ENCODE data around the gene TRPM3.

The TRPM3 gene

DNA sequence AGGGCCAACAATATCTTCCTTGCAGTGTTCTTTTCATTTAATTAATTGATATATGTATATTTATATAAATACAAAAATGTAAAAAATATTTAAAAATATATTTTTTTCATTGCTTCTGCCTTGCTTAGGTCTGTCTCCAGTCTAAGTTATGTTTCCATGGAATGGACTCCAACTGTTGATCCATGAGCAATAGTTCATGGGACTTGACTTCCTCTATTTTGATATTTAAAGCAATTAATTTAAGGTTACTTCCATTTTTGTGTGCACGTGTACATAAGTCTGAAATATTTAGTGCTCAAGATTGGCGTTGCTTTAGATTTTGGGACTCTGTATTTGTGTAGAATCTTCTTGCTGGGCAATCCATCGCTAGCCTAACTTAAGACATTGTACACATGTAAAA lies 551.6 kb downstream of the TRPM3 start:
- TF ChIP-seq, protein P1, sequence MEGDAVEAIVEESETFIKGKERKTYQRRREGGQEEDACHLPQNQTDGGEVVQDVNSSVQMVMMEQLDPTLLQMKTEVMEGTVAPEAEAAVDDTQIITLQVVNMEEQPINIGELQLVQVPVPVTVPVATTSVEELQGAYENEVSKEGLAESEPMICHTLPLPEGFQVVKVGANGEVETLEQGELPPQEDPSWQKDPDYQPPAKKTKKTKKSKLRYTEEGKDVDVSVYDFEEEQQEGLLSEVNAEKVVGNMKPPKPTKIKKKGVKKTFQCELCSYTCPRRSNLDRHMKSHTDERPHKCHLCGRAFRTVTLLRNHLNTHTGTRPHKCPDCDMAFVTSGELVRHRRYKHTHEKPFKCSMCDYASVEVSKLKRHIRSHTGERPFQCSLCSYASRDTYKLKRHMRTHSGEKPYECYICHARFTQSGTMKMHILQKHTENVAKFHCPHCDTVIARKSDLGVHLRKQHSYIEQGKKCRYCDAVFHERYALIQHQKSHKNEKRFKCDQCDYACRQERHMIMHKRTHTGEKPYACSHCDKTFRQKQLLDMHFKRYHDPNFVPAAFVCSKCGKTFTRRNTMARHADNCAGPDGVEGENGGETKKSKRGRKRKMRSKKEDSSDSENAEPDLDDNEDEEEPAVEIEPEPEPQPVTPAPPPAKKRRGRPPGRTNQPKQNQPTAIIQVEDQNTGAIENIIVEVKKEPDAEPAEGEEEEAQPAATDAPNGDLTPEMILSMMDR (IDR thresholded peaks at IDR 0.05; ENCODE audit: low read depth, low read length) = no peak
- no peak for TF ChIP-seq MYC (IDR thresholded peaks at IDR 0.05; ENCODE audit: low read depth, low read length)
- TF ChIP-seq, protein P2, sequence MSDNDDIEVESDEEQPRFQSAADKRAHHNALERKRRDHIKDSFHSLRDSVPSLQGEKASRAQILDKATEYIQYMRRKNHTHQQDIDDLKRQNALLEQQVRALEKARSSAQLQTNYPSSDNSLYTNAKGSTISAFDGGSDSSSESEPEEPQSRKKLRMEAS (IDR thresholded peaks at IDR 0.05; ENCODE audit: low read depth, low read length) = no peak
- TF ChIP-seq POLR2A (IDR thresholded peaks at IDR 0.05; ENCODE audit: extremely low read depth, insufficient read length) = no peak
- no peak overlapping the region for H3K4me3 ChIP-seq (ENCODE audit: low read depth, low read length)
- DNase-seq (ENCODE audit: low read depth) = no peak

DNA sequence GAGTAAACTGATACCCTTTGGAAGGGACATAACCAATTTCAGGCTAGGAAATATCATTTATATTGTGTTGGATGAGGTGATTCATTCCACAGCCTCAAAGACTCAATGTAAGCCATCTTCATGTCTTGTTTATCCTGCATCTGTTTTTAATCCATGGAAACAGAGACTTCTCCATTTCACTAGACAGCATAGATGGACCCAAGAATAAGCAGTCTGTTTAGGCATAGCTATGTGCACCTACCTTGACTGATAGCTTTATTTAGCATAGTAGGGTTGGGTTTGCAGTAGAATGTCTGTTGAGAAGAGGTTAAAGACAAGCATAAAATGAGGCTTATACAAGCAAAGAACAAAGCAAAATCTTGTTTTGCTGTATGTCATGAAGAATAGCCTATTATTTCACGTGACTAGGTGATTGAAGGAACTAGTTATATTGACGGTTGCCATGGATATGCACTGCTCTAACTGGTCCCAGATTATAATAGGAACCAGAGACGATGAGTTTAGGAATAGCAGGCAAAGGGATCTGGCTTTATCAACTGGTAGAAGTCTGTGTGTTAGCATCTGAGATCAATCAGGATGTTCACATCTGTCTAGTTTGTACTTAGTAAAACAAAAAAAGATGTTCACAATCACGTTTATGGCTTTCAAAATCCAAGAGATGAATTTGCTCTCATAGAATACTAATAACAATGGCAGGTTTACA lies 552.2 kb downstream of the TRPM3 start:
- TF ChIP-seq, protein P2 (IDR thresholded peaks at IDR 0.05; ENCODE audit: low read depth, low read length) = no peak
- TF ChIP-seq, protein P1 (IDR thresholded peaks at IDR 0.05; ENCODE audit: low read depth, low read length) = no peak
- TF ChIP-seq POLR2A (IDR thresholded peaks at IDR 0.05; ENCODE audit: extremely low read depth, insufficient read length) = no peak
- no peak for TF ChIP-seq MYC (IDR thresholded peaks at IDR 0.05; ENCODE audit: low read depth, low read length)
- DNase-seq (ENCODE audit: low read depth) = no peak
- no peak overlapping the region for H3K4me3 ChIP-seq (ENCODE audit: low read depth, low read length)

DNA sequence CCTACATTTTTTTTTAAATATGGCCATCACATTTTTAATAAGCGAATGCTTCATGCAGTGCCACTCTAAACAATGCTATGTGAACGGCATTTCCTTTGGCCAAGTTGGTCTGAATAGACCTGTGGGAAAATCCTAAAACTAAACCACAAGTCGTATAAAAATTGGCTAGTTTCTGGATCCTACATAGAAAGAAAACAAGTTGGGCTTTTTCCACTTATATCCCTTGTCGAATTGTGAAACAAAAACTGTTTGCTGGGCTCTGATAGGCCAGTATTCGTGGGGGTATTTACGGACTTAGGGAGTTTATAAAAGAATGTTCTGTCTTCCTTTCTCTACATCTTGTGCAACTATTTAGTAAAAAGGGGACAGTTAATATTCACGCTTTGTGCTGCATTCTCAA lies 553.9 kb downstream of the TRPM3 start:
- DNase-seq (ENCODE audit: low read depth) = no peak
- TF ChIP-seq, protein P1 (IDR thresholded peaks at IDR 0.05; ENCODE audit: low read depth, low read length) = no peak
- TF ChIP-seq, protein P2 (IDR thresholded peaks at IDR 0.05; ENCODE audit: low read depth, low read length) = no peak
- no peak for TF ChIP-seq MYC (IDR thresholded peaks at IDR 0.05; ENCODE audit: low read depth, low read length)
- no peak for TF ChIP-seq POLR2A (IDR thresholded peaks at IDR 0.05; ENCODE audit: extremely low read depth, insufficient read length)
- no peak overlapping the region for H3K4me3 ChIP-seq (ENCODE audit: low read depth, low read length)

DNA sequence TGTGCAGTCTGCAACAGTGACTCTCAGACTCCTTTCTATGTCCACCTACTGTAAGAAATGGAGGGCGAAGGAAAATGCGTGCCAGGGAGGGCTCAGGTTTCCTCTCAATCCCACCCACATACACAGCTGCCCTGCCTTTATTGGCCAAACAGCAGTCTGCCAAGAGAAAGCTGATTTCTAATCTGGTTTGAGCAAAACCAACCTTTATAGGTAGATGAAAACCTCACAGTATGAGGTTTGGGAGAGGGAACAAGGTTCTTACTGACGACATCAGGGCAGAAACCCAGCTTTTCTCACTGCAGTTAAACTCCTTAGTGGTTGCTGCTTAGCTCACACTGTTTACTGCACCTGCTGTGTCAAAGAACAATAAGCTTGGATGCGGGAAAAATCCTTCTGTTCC lies 554.7 kb downstream of the TRPM3 start:
- no peak overlapping the region for H3K4me3 ChIP-seq (ENCODE audit: low read depth, low read length)
- no peak for DNase-seq (ENCODE audit: low read depth)
- TF ChIP-seq, protein P2 (IDR thresholded peaks at IDR 0.05; ENCODE audit: low read depth, low read length) = no peak
- TF ChIP-seq, protein P1 (IDR thresholded peaks at IDR 0.05; ENCODE audit: low read depth, low read length) = no peak
- TF ChIP-seq MYC (IDR thresholded peaks at IDR 0.05; ENCODE audit: low read depth, low read length) (no peak), POLR2A (IDR thresholded peaks at IDR 0.05; ENCODE audit: extremely low read depth, insufficient read length) (no peak)

DNA sequence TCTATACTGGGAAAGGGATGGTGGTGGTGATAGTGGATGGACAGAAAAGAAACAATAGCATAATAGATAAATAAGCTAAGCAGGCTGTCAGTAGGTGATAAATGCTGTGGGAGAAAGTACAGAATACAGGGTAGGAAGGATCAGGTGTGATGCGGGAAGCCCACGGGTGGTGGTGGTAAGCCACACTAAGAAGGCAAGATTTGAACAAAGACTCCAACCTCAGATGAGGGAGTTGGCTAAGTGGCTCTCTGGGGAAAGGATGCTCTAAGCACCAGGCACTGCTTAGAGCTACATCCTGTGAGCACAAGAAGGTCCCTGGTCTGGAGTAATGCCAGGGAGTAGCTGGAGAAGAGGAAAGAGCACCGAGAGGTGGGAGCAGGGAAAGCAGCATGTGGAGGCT lies 555.4 kb downstream of the TRPM3 start:
- TF ChIP-seq, protein P2 (IDR thresholded peaks at IDR 0.05; ENCODE audit: low read depth, low read length) = no peak
- TF ChIP-seq POLR2A (IDR thresholded peaks at IDR 0.05; ENCODE audit: extremely low read depth, insufficient read length) (no peak), MYC (IDR thresholded peaks at IDR 0.05; ENCODE audit: low read depth, low read length) (no peak)
- TF ChIP-seq, protein P1 (IDR thresholded peaks at IDR 0.05; ENCODE audit: low read depth, low read length) = no peak
- no peak overlapping the region for H3K4me3 ChIP-seq (ENCODE audit: low read depth, low read length)
- no peak for DNase-seq (ENCODE audit: low read depth)
